Stimulated activated CD8-positive, alpha-beta memory T cell treated with anti-CD3 and anti-CD28 coated beads, Interleukin-15, amount 100 ng/mL, for 1 hour (primary cell): ENCODE measurements around the gene TUBGCP4.
"Not testable (repeated sequence)": the region's sequence is repeated elsewhere in the genome, so short reads cannot be mapped to it uniquely, and the experiment has no call there.

Source experiments
- DNase-seq: peaks from one replicate; pipeline ENCODE4 v3.0.0-alpha.2; 2020; ENCODE audit warnings: low read depth

TUBGCP4 gene, protein sequence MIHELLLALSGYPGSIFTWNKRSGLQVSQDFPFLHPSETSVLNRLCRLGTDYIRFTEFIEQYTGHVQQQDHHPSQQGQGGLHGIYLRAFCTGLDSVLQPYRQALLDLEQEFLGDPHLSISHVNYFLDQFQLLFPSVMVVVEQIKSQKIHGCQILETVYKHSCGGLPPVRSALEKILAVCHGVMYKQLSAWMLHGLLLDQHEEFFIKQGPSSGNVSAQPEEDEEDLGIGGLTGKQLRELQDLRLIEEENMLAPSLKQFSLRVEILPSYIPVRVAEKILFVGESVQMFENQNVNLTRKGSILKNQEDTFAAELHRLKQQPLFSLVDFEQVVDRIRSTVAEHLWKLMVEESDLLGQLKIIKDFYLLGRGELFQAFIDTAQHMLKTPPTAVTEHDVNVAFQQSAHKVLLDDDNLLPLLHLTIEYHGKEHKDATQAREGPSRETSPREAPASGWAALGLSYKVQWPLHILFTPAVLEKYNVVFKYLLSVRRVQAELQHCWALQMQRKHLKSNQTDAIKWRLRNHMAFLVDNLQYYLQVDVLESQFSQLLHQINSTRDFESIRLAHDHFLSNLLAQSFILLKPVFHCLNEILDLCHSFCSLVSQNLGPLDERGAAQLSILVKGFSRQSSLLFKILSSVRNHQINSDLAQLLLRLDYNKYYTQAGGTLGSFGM

DNA sequence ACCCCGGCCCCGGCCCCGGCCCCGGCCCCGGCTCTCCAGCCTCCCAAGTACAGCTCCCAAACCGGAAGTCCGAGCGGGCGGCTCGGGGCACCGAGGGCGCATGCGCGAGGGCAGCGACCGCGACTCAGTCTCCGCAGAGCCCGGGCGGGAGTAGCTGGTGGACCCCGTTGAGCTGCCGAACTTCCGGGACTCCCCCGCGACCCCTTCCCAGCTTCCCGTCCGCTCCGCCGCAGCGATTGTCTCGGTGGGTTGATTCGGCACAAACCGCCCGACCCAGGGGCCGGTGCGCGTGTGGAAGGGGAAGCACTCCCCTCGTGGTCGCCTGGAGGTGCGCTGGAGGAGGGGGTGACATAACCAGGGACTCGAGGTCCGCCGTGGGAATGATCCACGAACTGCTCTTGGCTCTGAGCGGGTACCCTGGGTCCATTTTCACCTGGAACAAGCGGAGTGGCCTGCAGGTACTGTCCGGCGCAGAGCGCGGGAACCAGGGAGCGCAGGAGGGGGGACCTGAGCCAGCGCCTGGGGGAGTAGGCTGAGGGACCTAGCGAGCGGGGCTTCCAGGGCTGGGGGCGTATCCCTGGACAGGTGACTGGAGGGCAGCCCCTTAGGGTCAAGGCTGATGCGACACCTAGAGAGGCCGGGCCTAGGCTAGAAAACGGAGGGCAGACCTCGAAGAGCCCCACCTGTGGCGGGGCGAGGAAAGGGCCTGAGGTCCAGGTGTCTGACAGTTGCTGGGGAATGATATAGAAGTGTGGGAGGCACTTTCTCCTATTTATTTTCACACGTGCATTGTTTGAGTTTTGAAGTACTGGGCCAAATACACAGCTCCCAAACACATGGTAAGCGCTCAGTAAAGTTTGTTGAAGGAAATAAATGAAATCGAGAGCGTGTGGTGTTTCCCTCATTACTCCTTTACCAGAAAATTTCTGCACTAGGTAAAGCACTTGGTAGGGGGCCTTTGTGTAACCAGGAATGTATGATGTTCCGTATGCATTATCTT is at the start of gene TUBGCP4, which contains the start of gene ZSCAN29:
TUBGCP4 (plus strand) TSS at position 127 of the 1,000 bp plus-strand sequence; CDS start at position 381, 254 bp downstream.
ZSCAN29 (minus strand) TSS at position 69 of the 1,000 bp plus-strand sequence. CDS start 1,130 bp downstream, outside the sequence.
- peak; percentile 46 for DNase-seq

DNA sequence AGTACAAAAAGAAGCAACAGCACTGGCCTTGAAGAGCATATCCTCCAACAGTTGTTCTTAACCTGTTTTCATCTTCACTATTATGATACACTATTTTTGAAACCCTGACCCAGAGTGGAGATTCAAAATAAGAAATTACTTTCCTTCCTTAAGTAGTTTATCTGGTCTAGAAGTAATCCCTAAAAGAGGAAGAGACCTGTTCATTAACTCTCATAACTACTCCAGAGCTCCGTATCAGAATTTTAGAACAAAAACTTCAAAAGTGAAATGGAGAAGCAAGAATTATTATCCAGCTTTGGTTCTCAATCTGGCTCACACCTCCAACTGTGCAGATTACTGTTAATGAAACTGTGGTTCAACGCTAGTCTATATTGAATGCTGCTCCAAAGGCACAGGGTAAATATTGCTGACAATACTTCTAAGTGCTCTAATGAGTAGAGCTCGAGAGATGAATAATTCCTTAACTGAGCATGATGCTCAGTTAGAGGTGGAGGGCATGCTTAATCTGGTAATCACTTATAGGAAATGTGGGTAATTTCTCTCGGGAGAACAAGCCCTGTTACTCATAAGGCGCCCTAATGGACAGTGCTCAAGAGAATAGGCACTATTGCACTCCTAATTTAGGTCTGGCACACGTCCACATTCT is 45.7 kb upstream of the TUBGCP4 start:
- DNase-seq: no peak

DNA sequence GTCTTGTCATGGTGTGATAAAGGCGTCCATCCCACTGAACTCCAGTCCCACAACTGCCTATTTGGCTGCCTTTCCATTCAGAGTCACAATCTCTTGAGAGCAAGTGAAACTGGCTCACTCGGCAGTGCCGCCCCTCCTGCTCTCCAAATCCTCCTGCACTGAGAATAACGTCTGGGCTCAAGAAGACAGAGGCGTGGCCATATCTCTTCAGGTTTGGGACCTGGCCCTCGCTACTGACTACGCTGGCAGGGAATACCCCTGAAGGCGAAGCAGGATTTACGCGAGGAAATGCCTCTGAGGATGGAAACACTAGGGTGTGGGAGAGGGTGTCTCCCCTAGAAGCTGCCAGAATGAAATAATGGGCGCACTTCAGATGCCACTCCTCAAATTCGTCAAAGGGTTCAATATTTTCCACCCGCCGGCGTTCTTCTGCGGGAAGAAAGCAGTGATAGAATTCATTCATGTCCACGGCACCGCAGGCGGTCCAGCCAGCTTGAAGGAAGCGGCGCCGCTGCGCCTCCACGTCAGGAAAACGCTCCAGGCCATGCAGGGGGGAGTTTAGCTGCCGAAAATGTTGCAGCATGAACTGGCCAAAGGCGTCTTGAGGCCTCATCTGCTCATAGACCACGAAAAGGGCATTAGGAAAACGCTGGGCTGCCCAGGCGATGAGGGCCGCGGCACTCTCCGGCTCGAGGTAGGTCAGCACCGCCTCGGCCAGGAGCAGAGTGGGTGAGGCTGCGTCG is 41.5 kb upstream of the TUBGCP4 start:
- no peak for DNase-seq

DNA sequence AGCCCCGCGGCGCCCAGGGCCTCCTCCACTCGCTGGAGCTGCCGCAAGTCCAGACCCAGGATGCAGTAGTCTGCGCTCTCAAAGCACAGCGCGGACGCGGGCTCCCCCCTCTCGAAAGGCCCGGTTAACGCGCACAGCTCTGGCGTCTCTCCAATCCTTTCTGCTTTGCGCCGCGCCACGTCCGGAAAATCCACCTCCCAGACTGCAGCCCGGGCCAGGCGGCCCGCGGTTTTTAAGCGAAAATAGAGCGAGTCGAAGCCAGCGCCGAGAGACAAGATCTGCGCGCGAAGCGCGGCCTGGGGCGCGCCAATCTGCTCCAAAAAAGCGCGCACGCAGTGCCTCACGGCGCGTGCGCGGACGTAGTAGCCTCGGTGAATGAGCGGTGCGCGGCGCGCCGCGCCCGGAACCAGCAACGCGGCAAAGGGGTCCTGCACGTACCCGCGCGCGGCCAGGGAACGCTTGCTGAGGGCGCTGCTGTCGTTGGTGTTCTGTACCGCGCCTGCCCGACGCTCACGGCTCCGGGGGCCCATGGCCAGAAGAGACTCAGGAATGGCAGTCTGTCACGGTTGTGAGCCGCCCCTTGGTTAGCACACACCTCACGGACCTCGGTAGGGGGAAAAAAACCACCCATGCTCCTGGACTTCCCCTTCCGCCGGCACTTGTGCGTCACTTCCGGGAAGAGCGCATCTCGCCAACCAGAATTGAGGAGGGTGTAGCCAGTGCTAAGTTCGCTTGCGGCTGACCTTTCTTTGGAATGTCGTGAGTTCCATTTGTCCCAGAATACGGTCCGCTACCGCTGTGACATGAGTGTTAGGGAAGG is 40.7 kb upstream of the TUBGCP4 start, which contains the start of gene LCMT2:
LCMT2 (minus strand) TSS at position 614 of the 820 bp plus-strand sequence; CDS start at position 530, 84 bp downstream.
- DNase-seq: peak; percentile 83

DNA sequence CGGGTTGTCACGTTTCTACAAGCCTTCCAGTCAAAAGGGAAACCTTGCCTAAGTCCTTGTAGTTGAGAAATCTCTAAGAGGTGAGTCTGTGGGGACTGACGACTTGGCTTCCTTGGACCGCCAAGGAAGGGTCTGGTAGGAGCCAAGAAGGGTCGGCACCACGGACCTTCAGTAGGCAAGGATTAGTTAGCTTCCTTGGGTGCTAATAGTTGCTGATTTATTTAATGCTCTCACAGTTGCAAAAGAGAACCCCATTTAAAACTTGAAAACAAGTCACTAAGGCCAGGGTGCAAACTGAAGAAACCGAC is 40.2 kb upstream of the TUBGCP4 start:
- DNase-seq: no peak

DNA sequence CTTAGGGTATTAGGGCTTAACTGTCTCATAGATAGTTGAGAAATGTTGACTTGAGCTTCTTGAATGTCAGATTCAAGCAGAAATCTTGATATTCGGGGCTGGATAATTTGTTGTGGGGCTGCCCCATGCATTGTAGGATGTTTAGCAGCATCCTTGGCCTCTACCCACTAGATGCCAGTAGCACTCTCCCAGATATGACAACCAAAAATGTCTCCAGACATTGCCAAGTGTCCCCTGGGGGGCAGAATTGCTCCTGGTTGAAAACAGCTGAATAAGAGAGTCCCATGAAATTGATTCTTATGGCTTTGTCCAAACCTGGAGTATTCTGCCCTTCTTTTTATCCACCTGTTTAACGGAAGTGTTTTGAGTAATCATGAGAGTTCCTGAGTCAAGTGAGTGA is 24.6 kb upstream of the TUBGCP4 start:
- no peak for DNase-seq

DNA sequence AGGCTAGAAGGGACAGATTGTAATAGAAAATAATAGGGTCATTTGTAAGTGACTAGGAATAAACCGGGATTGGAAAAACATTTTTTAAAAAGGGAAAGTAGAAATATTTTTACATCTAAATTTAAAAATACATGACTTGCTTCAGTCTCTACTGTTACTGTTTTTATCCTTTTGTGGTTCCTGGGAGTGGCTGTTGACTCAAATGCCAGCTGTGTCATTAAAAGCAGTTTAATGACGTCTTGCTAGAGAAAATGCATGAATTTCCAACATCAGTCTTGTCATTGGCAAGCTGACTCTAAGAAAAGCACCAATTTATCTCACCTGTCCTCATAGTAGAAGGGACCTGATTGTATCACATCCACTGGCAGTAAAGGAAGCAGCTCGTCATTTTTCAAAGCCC is 23.8 kb upstream of the TUBGCP4 start:
- DNase-seq: no peak

DNA sequence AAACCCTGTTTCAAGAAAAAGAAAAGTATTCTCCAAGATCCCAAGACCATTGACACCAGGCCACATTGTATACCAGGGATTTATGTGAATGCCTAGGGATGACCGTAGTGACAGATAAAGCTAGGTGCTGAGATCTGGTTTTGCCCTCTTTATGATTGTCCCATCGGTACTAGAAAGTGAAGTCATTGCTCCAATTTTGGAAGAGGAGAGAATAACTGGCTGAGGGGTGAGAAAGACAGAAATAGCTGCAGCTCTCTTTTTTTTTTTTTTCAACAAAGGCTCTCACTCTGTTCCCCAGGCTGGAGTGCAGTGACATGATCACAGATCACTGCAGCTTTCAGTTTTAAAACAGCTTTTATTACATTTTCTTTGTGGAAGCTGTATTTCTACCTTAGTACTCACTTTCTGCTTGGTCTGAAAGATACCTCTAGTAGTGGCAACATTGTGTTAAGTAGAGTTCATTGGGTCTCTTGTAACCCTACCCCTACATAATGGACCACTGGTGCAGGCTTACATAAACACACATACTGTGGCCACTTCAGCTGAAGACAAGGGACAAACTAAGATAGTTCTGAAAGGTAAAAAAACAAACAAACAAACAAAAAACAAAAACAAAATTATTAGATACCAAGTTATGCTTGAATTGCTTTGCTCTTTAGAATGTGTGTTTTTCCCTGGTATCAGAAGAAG is 18.1 kb upstream of the TUBGCP4 start:
- DNase-seq: no peak

DNA sequence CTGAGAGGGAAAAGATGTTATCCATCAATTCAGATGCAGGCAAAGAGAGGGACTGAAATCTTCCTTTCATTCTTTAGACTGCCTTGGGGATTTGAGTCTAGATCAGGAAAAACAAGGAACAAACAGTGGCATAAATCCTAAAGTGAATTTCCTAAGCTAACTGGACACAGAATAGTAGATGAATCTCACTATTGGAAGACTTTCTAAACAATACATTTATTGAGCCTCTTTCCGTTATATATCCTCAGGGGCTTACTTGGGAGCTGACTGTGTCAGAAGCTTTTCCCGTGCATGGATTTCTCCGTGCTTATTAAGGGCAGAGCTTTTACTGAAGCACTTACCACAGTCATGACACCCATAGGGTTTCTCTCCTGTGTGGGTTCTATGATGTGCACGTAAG is 10.1 kb upstream of the TUBGCP4 start:
- DNase-seq: no peak

DNA sequence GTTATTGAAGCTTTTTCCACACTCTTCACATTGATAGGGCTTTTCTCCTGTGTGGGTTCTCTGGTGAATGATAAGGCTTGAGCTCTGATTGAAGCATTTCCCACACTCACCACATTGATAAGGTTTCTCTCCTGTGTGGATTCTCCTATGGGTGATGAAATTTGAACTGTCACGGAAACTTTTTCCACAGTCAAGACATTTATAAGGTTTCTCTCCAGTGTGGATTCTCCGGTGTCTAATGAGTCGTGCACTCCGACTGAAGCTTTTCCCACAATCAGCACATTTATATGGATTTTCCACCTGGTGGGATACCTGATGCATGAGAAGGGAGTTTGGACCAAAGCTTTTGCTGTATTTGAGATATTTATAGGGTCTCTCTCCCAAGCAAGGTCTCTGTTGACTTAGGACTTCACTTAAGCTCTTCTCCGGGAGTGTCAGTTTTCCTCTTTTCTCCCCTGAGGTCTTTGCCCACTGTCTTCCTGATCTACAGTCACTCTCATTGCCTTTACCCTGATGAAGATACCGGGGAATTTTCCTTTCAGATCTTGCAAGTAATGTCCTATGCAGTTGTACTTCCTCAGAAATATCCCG is 9.5 kb upstream of the TUBGCP4 start:
- no peak for DNase-seq

DNA sequence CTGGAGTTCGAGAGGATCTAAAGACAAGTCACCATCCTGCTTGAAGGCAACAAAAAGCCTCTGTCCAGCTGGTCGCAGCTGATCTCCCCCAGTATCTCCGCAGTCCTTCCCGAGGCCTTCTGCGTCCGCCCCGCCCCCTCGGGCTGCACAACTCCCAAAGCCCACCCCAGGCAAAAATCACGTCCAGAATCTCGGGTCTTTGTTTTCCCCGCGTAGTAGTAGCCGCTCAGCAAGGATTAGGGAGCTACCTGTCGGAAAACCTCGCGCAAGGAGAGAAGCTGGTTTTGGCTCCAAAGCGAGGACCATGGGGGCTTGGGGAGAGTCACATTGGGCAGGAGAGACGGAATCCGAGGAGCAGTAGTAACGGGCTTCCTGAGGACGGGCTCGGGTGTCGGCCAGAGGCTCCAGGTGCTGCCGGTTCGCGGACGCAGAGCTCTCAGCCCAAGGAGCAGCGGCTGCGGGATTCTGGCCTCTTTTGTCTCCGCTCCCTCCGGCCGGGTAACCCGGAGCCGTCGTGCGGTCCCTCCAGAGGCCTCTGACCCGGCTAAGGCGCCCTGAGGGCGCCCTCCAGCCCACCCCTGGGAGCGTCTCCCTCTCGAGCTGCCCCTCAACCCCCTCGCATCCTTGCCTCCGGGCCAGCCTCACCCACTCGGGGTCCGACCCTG is 459 bp upstream of the TUBGCP4 start:
- no peak for DNase-seq

DNA sequence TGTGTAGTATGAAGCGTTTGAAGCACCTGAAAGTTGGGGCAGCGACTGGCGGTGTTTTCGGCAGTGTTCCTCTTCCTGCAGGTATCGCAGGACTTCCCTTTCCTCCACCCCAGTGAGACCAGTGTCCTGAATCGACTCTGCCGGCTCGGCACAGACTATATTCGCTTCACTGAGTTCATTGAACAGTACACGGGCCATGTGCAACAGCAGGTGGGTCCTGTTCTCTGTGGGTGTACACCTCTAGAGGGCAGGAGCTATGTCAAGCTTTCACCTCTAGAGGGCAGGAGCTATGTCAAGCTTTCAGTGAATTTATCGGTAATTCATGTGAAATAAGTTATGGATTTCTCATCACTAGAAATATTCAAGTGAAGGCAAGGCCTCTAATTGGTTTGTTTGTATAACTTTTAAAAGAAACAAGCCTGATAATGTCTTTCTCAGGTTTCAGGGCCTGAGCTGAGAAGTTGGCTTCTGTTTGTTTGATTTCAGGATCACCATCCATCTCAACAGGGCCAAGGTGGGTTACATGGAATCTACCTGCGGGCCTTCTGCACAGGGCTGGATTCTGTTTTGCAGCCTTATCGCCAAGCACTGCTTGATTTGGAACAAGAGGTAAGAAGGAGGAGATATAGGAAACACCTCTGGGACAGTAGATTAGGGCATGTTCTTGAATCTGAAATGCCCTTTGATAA is 5.3 kb downstream of the TUBGCP4 start:
- DNase-seq: peak; percentile 4

DNA sequence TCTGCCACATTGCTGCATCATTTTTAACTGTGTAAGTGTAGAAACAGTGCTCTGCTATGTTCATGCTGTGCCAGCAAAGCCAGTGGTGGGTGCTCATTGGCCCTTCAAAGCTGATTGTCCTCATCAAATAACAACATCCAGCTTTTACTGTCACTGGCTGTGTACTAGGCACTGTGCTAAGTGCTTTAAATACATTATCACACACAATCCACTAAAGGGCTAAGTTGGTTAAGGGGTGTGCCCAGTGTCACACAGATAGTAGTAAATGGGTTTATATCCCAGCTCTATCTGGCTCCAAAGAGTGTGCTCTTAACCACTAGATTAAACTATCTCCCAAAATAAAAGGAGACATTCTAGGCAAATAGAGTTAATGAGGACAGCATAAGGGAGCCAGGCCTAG is 7.7 kb downstream of the TUBGCP4 start:
- no peak for DNase-seq

DNA sequence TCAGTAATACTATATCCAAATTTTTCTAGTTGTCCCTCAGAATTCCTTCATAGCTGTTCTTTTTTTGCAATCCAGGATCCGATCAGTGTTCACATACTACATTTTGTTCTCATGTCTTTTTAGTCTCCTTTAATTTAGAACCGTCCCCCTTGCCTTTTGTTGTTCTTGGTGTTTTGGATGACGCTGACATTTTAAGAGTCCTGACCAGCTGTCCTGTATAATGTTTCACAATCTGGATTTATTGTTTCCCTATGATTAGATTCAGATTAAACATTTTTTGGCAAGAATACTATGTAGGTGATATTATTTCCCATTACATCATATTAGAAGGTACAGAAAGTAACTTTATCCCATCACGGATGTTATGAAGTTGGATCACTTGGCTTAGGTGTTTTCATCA is 11.4 kb downstream of the TUBGCP4 start:
- no peak for DNase-seq

DNA sequence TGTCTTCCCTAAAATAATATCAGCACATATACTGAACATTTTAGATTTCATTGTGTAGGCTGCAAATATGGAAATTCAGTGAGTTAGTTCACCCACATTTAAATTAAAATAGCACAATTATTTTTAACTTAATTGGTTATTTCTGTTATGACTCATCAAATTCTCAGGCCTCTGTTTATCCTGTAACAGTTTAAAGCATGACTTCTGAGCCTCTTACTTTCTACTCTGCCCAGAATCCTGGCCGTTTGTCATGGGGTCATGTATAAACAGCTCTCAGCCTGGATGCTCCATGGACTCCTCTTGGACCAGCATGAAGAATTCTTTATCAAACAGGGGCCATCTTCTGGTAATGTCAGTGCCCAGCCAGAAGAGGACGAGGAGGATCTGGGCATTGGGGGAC is 12.2 kb downstream of the TUBGCP4 start:
- no peak for DNase-seq

DNA sequence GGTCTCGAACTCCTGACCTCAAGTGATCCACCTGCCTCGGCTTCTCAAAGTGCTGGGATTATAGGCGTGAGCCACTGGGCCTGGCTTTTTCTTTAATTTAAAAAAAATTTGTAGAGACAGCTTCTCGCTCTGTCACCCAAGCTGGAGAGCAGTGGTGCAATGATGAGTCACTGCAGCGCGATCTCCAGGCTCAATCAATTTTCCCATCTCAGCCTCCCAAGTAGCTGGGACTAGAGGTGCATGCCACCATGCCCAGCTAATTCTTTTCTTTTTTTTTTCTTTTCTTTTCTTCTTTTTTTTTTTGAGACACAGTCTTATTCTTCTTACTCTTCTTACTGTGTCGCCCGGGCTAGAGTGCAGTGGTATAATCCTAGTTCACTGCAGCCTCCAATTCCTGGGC is 19.8 kb downstream of the TUBGCP4 start:
- no peak for DNase-seq

DNA sequence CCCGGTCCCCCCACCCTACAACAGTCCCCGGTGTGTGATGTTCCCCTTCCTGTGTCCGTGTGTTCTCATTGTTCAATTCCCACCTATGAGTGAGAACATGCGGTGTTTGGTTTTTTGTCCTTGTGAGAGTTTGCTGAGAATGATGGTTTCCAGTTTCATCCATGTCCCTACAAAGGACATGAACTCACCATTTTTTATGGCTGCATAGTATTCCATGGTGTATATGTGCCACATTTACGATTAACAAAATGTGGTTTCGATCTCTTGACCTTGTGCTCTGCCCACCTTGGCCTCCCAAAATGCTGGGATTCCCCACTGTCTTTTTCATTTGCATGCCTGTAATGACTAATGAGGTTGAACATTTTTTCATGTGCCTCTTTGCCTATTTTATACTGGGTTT is 22.7 kb downstream of the TUBGCP4 start:
- DNase-seq: not testable (repeated sequence)

DNA sequence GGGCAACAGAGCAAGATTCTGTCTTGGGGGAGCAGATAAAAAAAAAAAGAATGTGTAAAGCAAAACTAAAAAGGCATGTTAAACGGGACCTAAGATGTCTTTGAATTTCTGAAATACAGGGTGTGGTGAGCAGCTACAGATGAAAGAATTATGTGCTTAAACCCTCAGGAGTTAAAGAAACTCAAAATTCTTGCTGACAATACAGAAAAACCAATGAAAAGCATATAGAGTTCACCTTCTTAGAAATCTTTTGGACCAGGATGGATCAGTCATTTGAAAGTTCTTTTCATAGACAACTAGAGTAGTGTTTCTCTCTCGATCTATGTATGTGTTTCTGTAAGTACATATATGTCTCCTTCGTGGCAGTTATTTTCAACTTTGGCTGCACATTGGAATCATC is 31.4 kb downstream of the TUBGCP4 start:
- no peak for DNase-seq
